DMS 273 (cell line): ENCODE results near the gene HDHD3.
"Not testable (repeated sequence)": the region's sequence is repeated elsewhere in the genome, so short reads cannot be mapped to it uniquely, and the experiment has no call there.

Experiments
- DNase-seq: peaks from one replicate; lab custom pipeline; 2025; ENCODE audit not compliant: unreplicated experiment; lab: John Stamatoyannopoulos, UW

Gene HDHD3

DNA sequence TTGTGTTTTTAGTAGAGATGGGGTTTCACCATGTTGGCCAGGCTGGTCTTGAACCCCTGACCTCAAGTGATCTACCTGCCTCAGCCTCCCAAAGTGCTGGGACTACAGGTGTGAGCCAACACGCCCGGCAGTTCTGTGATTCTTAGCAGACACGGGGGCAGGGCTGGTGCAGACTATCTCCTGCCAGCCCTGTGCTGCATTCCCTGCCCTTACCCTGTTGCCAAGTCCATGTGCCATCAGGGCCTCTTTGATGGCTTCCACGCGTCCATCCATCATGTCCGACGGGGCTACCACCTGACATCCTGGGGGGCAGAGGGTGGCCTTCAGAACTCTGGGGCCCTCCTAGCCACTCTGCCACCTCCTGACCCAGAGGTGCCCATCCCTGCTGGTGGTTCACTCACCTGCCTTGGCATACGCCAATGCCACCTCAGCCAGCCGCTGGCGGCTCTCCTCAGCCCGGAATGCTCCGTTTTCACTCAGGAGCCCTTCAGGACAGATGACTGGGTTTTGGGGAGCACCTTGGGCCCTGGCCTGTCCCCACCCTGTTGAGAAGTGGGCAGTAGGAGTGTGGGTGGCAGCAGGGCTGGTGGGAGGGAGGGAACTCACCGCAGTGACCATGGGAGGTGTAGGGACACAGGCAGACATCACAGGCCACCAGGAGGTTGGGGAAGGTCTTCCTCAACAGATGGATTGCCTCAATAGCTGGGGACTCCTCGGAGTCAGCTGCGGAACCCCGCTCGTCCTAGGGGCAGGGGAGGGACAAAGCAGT is 13.6 kb upstream of the HDHD3 start:
- no peak for DNase-seq

DNA sequence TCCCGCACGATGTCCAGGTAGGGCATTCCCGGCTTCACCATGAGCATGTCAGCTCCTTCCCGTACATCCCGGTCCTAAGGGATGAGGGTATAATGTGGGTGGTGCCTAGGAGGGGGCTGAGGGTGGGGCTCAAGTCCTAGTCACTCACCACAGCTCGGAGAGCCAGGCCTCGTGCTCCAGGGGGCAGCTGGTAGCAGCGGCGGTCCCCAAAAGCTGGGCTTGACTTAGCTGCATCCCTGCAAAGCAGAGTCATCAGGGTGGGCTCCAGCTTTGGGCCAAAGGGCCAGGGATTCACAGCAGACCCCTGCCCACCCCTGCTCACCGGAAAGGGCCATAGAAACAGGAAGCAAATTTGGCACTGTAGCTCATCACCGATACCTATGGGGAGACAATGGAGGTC is 12.7 kb upstream of the HDHD3 start:
- DNase-seq: no peak

DNA sequence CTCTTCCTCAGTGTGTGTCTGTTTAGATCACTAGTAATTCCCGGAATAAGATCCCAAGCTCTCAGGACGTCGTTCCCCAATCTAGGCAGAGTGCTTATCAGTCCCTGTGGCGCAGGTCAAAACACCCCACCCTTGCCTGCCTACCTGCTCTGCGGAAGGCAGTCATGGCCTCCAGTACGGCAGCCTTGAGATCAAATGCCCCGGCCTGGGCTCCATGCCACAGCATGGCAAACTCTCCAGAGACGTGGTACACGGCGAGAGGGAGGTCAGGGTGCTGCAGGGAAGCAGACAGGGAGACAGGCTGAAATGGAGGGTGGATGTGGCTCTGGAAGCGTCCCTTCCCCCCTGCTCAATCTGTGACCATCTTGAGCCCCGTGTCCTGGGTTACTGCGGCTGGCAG is 12.0 kb upstream of the HDHD3 start:
- DNase-seq: no peak

DNA sequence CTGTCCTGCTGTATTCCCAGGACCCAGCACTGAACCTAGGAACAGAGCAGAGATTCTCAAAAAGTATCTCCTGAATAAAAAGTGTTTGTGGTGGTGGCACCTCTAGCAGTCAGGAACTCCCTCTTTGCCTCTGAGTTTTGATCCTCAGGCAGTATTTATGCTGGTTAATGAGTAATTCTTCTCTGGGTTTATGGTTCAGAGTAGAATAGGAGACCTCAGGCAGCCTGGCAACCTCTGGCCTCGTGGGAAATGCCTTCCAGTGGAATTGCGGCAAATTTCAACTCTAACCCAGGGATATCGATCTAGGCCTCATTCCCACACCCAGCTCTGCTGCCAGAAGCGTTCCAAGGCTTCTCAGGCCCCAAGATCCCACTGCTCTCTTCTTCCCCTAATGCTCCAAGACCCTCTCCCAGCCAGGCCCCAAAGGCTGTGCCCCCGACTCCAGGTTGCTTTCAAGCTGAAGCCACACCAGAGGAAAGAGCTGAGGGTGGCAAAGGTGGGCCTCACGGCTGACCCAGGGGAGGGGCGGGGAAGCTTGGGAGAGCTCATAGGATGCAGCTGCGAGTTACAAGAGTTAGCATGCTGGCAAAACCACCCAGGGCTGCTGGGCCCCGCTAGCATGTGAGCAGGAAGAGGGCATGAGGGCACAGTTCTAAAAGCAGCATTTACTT is 10.9 kb upstream of the HDHD3 start:
- DNase-seq: no peak

DNA sequence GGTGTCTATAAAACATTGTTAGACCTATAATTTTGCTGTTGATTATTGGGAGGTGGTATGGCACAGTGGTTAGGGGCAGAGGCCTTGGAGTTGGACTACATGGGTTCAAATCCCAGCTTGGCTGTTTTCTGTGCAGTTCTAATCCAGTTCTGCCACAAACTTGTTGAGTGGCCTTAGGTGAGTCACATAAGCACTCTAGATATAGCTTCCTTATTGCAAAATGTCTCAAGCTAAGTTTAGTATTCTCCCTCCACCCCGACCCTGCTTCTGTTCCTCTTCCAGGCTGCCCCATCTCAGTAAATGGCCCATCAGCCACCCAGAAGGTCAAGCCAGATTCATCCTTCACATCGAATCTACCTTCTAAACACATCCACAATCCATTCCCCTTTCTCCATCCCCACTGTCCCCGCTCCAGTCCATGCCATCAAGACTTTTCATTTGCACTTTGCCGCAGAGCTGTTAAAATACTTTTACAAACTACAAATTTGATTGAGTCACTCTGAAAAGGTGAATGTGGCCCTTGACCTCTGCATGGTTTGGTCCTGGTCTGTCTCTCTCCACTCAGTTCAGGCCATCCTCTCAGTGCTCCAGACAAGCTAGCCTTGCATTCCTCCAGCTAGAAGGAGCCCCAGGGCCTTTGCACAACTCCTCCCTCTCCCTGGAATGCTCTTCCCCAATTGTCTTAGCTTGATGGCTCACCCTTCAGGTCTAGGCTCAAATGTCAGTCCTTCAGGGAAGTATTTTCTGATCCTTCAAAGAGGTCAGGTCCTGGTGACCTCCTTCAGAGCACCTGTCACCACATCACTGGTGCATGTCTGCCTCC is 10.0 kb upstream of the HDHD3 start:
- no peak for DNase-seq

DNA sequence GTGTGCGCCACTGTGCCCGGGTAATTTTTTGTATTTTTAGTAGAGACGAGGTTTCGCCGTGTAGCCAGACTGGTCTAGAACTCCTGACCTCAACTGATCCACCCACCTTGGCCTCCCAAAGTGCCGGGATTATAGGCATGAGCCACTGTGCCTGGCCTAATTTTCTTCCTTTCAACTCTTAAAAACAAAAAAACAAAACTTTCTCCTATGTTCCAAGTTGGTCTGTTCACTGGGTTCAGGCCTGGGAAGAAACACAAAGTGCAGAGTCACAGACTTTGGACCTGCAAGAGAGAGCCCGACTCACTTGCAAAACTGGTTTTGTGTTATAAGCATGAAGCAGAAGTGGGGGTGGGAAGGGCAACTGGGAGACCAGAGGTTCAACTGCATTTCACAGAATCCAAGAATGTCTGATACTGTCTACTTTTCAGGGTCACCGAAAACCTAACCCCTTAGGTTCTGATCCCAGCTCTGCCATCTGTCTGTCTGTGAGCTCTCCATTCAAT is 5.2 kb upstream of the HDHD3 start:
- no peak for DNase-seq

DNA sequence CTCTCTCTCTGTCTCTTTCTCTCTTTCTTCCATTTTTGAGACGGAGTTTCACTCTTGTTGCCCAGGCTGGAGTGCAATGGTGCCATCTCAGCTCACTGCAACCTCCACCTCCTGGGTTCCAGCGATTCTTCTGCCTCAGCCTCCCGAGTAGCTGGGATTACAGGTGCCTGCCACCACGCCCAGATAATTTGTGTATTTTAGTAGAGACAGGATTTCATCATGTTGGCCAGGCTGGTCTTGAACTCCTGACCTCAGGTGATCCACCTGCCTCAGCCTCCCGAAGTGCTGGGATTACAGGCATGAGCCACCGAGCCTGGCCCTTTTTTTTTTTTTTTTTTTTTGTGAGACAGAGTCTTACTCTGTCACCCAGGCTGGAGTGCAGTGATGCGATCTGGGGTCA is 4.7 kb upstream of the HDHD3 start:
- not testable (repeated sequence) for DNase-seq

DNA sequence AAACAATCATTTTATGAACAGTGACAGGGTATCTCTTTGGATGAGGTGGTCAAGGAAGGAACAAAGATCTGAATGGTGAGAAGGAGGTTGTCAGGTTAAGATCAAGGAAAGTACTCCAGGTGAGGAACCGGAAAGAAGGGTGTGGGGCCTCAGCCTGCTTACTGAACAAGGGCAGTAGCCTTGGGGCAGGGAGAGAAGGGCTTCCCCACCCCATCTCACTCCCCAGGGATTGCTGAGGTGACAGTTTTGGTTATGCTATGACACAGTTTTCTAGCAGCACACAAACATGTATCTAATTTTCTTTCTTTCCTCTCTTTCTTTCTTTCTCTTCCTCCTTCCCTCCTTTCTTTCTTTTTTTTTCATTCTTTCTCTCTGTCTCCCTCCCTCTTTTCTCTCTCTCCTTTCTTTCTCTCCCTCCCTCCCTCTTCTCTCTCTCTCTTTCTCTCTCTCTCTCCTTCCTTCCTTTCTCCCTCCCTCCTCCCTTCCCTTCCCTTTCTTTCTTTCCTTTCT is 4.1 kb upstream of the HDHD3 start:
- DNase-seq: no peak

DNA sequence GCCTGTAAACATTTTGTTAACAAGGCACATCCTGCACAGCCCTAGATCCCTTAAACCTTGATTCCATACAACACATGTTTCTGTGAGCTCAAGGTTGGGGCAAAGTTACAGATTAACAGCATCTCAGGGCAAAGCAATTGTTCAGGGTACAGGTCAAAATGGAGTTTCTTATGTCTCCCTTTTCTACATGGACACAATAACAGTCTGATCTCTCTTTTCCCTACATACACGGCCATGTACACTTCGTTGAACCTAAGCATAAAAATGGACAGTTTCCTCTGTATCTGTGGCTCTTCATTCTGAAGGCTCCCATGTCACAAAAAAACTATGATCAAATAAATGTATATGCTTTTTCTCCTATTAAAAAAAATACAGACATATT is 3.0 kb upstream of the HDHD3 start:
- DNase-seq: not testable (repeated sequence)

DNA sequence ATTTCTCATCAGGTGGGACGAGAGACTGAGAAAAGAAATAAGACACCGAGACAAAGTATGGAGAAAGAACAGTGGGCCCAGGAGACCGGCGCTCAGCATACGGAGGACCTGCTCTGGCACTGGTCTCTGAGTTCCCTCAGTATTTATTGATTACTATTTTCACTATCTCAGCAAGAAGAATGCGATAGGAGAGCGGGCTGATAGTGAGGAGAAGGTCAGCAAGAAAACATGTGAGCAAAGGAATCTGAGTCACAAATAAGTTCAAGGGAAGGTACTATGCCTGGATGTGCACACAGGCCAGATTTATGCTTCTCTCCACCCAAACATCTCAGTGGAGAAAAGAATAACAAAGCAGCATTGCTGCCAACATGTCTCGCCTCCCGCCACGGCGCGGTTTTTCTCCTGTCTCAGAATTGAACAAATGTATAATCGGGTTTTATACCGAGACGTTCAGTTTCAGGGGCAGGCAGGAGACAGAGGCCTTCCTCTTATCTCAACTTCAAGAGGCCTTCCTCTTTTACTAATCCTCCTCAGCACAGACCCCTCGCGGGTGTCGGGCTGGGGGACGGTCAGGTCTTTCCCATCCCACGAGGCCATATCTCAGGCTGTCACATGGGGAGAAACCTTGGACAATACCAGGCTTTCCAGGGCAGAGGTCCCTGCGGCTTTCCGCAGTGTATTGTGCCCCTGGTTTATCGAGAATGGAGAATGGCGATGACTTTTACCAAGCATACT is 2.5 kb upstream of the HDHD3 start:
- not testable (repeated sequence) for DNase-seq

DNA sequence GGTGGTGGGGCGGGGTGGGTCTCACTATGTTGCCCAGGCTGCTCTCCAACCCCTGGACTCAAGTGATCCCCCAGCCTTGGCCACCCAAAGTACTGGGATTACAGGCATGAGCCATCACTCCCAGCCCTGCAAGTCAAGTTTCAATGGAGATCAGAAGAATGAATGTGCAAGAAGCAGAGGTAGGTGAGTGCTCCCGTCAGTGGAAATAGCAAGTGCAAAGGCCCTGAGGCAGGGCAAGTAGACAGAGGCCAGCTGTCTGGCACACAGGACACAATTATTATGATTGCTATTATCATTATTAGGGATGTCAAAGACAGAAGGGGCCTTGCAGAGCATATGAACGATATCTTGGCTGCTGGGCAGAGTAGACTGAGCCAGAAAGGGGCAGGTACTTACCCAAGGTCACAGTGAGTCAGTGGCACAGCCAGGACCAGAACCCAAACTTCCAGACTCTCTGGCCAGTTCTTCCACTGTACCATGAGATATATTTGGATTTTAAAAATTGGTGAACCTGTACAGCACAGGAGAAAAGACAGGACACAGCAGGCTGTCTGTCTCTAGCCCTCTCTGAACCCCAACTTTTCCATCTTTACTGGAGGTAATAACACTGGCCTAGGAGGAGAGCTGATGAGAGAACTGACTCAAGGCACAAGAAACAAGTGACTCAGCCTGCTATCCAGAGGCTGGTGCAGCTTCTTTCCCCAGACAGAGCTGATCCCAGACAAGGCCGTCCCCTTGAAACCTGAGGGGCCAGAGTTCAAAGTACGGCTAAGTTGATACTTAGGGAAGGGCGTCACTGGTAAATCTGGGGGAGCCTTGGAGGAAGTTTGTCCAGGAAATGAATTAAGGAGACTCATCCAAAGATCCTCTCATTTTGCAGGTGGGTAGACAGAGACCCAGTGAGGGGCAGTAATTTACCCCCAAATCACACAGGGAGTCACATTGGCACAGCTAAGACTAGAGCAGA is 1.4 kb downstream of the HDHD3 start:
- DNase-seq: no peak

DNA sequence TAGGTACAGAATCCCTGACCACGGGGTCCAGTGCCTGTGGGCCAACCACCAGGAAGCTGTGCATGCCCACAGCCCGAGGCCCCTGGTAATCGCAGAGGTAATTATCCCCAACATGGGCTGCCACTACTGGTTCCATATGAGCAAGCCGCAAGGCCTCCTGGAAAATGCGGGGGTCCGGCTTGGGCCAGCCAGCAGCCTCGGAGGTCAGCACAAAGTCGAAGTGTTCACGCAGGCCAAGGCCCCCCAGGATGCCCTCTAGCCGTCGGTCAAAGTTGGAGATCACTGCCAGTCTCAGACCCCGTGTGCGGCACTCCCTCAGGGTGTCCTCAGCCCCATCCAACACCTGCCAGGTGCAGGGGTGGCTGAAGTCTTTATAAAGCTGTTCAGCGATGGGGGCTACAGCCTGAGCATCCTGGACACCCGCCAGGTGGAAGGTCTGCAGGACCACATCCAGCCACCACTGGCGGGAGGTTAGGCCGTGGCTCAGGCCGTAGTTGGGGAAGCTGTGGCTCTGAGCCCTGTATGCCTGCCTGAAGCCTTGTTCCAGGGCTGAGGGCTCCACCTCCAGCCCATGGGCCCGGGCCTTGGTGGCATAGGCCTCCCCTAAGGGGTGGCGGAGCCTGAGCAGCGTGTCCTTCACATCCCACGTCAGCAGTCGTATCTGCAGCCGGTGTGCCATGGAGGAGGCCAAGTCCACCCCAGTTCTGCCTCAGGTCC is 3.0 kb downstream of the HDHD3 start:
- no peak for DNase-seq

DNA sequence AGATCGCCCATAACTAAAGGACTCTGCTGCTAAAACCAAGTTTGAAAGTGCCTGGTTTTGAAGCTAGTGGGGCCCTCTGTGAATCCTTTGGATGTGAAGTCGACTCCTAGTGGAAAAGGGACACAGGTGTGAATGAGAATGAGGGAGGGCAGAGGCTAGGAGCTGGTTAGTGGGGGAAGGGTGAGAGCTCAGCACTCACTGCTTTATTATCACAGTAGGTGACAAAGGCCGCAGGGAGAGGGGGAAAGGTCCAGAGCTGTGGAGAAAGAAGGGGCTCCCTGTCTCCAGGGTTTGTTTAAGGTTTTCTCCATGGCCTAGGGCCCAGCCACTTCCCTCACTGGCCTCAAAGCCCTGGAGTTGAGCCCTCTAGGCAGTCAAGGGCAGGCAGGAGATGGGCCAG is 3.5 kb downstream of the HDHD3 start:
- no peak for DNase-seq

DNA sequence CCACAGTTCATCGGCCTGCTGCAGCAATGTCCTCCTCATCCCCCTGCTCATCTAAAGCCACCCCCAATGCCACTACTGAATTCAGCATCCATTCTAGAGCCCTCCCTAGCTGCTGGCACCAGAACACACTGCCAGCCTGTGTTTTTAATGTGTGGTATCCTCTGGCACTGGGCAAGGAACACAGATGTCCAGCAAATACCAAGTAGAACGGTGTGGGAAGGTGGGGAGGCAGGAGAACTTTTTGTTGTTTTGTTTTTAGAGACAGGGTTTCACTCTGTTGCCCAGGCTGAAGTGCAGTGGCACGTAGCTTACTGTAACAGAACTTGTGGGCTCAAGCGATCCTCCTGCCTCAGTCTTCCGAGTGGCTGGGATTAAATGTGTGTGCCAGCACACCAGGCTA is 4.7 kb downstream of the HDHD3 start:
- DNase-seq: peak; percentile 26

DNA sequence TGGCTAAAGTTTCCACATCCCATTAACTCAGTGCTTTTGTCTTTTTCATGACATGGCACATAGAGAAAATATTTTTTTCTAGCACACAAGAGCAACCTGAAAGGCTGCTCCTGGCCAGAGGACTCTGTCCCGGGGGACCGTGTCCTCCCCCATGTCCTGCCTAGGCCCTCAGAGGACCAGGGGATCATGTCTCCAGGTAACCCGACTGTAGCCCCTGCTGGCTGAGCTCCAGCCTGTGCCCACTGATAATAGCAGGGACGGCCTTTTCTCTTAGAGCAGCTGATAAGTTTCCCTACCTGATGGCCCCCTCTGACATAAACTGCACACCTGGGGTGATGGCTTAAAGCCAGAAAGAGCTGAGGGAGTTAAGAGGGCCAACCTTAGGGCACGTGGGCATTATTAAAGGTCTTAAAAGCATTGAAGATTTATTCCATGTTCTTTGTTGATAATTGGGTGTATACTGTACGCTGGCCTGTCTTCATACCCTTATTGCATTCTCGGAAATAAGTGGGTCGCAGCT is 5.9 kb downstream of the HDHD3 start:
- DNase-seq: no peak

DNA sequence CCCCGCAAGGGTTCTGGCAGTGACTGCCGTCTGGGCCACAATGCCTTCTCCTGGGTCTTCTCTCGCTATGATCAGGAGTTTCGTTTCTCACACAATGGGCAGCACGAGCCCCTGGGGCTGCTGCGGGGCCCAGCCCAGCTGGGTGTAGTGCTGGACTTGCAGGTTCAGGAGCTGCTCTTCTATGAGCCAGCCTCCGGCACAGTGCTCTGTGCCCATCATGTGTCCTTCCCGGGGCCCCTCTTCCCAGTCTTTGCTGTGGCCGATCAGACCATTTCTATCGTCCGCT is 7.0 kb downstream of the HDHD3 start:
- no peak for DNase-seq

DNA sequence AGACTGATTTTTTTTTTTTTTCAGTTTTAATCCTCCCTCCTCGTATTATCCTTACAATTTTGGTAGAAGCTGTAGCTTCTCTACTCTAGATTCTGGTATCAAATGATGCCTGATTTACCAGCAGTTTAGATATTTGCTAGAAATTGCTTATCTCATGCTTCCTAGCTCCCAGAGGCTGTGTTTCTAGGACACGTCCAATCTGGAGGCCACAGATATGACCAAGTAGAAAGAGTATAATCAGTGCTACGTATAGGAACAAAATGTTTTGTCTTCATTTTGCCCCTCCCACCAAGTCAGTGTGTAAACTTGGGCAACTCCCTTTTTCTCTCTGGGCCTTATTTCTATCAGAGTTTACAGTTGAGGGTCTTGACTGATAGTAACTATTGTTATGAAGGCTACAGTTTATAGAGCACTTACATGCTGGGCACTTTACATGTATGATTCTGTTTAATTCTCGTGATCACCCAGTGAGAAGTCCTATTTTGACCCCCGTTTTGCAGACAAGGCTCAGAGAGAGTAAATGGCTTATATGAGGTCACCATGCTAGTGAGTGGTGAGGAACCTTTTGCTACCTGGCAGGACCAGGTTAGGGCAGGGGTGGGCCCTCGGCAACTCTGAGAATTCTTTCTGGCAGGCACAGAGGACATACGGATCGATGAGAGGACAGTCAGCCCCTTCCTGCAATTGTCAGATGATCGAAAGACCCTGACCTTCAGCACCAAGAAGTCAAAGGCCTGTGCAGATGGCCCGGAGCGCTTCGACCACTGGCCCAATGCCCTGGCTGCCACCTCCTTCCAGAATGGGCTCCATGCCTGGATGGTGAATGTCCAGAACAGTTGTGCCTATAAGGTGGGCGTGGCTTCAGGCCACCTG is 7.6 kb downstream of the HDHD3 start:
- no peak for DNase-seq

DNA sequence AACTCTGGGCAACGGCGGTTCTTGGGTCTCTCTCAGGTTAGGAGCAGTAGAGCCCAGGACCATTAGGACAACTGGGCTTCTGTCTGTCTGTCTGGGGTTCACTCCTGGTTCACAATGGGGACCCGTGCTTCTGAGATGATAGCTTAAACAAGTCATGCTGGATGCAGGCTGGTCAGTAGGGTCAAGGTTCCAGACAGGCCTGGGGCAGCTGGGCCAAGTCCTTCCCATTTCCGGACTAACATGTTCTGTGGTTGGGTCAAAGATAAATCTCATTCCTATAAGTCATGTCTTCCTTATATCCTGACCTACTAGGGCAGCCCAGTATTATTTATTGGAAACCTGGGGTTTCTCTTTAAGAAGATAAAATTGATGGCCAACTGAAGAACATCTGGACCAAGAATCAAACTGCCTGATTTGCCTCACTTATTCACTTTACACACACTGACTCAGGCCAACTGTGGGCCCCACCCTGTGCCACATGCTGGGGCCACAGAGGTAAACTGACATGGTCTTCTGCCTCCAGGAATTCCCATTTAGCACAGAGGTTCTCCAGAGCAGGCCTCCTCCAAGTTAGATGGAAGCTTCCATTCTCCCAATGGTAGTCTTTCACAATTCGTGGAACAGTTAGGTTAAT is 8.3 kb downstream of the HDHD3 start:
- DNase-seq: no peak
